ENCODE results near the gene KRTAP1-4.
"Not testable (repeated sequence)": the region's sequence is repeated elsewhere in the genome, so short reads cannot be mapped to it uniquely, and the experiment has no call there.

Gene KRTAP1-4

GRCh38 chr17:41046735-41047465, 16.9 kb upstream of the KRTAP1-4 start, which contains the start of gene KRTAP2-1:
TSS of gene KRTAP2-1 (minus strand) at chr17:41047316. CDS start at chr17:41047267, 49 bp downstream.
- not testable (repeated sequence) for DNase-seq

GRCh38 chr17:41042953-41043352, 13.0 kb upstream of the KRTAP1-4 start:
- DNase-seq, result no peak

GRCh38 chr17:41040783-41041571, 11.0 kb upstream of the KRTAP1-4 start, which contains the start of gene KRTAP1-1:
TSS of gene KRTAP1-1 (minus strand) at chr17:41041450. CDS start at chr17:41041397, 53 bp downstream.
- not testable (repeated sequence) for DNase-seq

- DNase-seq, result no peak
Observed at GRCh38 chr17:41037853-41038350, 7.9 kb upstream of the KRTAP1-4 start.

GRCh38 chr17:41034346-41034935, 4.4 kb upstream of the KRTAP1-4 start, which contains the start of gene KRTAP1-3:
TSS of gene KRTAP1-3 (minus strand) at chr17:41034874. CDS start at chr17:41034821, 53 bp downstream.
- not testable (repeated sequence) for DNase-seq

GRCh38 chr17:41026715-41027471, 3.1 kb downstream of the KRTAP1-4 start, which contains the start of gene KRTAP1-5:
TSS of gene KRTAP1-5 (minus strand) at chr17:41027208. CDS start at chr17:41027155, 53 bp downstream.
- no peak for DNase-seq

GRCh38 chr17:41024697-41025096, 5.3 kb downstream of the KRTAP1-4 start:
- no peak for DNase-seq

- no peak for DNase-seq
Observed at GRCh38 chr17:41020336-41020735, 9.7 kb downstream of the KRTAP1-4 start.

GRCh38 chr17:41019415-41019814, 10.6 kb downstream of the KRTAP1-4 start:
- DNase-seq, result no peak

- DNase-seq, result no peak
Observed at GRCh38 chr17:41018541-41018940, 11.5 kb downstream of the KRTAP1-4 start.

GRCh38 chr17:41016578-41017215, 13.3 kb downstream of the KRTAP1-4 start:
- no peak for DNase-seq

GRCh38 chr17:41015454-41015853, 14.5 kb downstream of the KRTAP1-4 start:
- no peak for DNase-seq

GRCh38 chr17:41013606-41014005, 16.4 kb downstream of the KRTAP1-4 start:
- no peak for DNase-seq

- DNase-seq, result no peak
Observed at GRCh38 chr17:41013181-41013580, 16.8 kb downstream of the KRTAP1-4 start.

- DNase-seq, result no peak
Observed at GRCh38 chr17:41012326-41013120, 17.5 kb downstream of the KRTAP1-4 start.

- DNase-seq, result no peak
Observed at GRCh38 chr17:41010441-41010840, 19.6 kb downstream of the KRTAP1-4 start.

- no peak for DNase-seq
Observed at GRCh38 chr17:41009936-41010335, 20.1 kb downstream of the KRTAP1-4 start.

GRCh38 chr17:41009301-41009760, 20.7 kb downstream of the KRTAP1-4 start:
- no peak for DNase-seq

- no peak for DNase-seq
Observed at GRCh38 chr17:41008811-41009210, 21.2 kb downstream of the KRTAP1-4 start, which contains the start of gene KRTAP3-1. TSS of gene KRTAP3-1 (minus strand) at chr17:41009128. CDS start at chr17:41009074, 54 bp downstream.

- no peak for DNase-seq
Observed at GRCh38 chr17:41004397-41004796, 25.6 kb downstream of the KRTAP1-4 start.

Data from activated gamma-delta T cell (primary cell).